ENCODE measurements around the gene PTBP2.

PTBP2 gene

GRCh38 chr1:96710708-96711477 lies 10.7 kb upstream of the PTBP2 start:
- no peaks in the 10 kb centered on the region for H3K9me3 ChIP-seq (ENCODE audit: low read length)
- no peaks in the 10 kb centered on the region for H3K4me1 ChIP-seq (ENCODE audit: insufficient read depth, low read length)
- H3K9ac ChIP-seq (ENCODE audit: low read length) = no peak overlapping the region
- no peak overlapping the region for H3K4me3 ChIP-seq (ENCODE audit: low read depth in 1 of 2, low read length in 2 of 2)
- H3K27ac ChIP-seq (ENCODE audit: low read depth, low read length) = no peak overlapping the region
- H3K36me3 ChIP-seq (ENCODE audit: insufficient read depth, low read length) = no peaks in the 10 kb centered on the region
- no peaks in the 10 kb centered on the region for H3K27me3 ChIP-seq (ENCODE audit: control insufficient read depth in 1 of 2, insufficient read depth in 2 of 2, low read length in 2 of 2)

- Histone ChIP-seq H3K27me3 (ENCODE audit: control insufficient read depth in 1 of 2, insufficient read depth in 2 of 2, low read length in 2 of 2) (no peaks in the 10 kb centered on the region), H3K4me3 (ENCODE audit: low read depth in 1 of 2, low read length in 2 of 2) (no peak overlapping the region), H3K4me1 (ENCODE audit: insufficient read depth, low read length) (no peaks in the 10 kb centered on the region), H3K27ac (ENCODE audit: low read depth, low read length) (no peak overlapping the region), H3K9ac (ENCODE audit: low read length) (no peak overlapping the region), H3K36me3 (ENCODE audit: insufficient read depth, low read length) (no peaks in the 10 kb centered on the region), H3K9me3 (ENCODE audit: low read length) (no peaks in the 10 kb centered on the region)
Measured at GRCh38 chr1:96713649-96714048, 7.9 kb upstream of the PTBP2 start.

- Histone ChIP-seq H3K4me3 (ENCODE audit: low read depth in 1 of 2, low read length in 2 of 2) (no peak overlapping the region), H3K36me3 (ENCODE audit: insufficient read depth, low read length) (no peaks in the 10 kb centered on the region), H3K27ac (ENCODE audit: low read depth, low read length) (no peak overlapping the region), H3K4me1 (ENCODE audit: insufficient read depth, low read length) (no peaks in the 10 kb centered on the region), H3K9ac (ENCODE audit: low read length) (no peak overlapping the region), H3K27me3 (ENCODE audit: control insufficient read depth in 1 of 2, insufficient read depth in 2 of 2, low read length in 2 of 2) (no peaks in the 10 kb centered on the region), H3K9me3 (ENCODE audit: low read length) (no peaks in the 10 kb centered on the region)
Measured at GRCh38 chr1:96714881-96715280, 6.7 kb upstream of the PTBP2 start.

GRCh38 chr1:96715482-96715881 lies 6.1 kb upstream of the PTBP2 start:
- no peaks in the 10 kb centered on the region for H3K27me3 ChIP-seq (ENCODE audit: control insufficient read depth in 1 of 2, insufficient read depth in 2 of 2, low read length in 2 of 2)
- no peaks in the 10 kb centered on the region for H3K9me3 ChIP-seq (ENCODE audit: low read length)
- H3K4me1 ChIP-seq (ENCODE audit: insufficient read depth, low read length) = no peaks in the 10 kb centered on the region
- H3K27ac ChIP-seq (ENCODE audit: low read depth, low read length) = no peak overlapping the region
- H3K36me3 ChIP-seq (ENCODE audit: insufficient read depth, low read length) = no peaks in the 10 kb centered on the region
- no peak overlapping the region for H3K9ac ChIP-seq (ENCODE audit: low read length)
- H3K4me3 ChIP-seq (ENCODE audit: low read depth in 1 of 2, low read length in 2 of 2) = no peak overlapping the region

GRCh38 chr1:96721053-96721415 lies 550 bp upstream of the PTBP2 start:
- no peaks in the 10 kb centered on the region for H3K27me3 ChIP-seq (ENCODE audit: control insufficient read depth in 1 of 2, insufficient read depth in 2 of 2, low read length in 2 of 2)
- peak overlapping the region; percentile 99 for H3K9ac ChIP-seq (ENCODE audit: low read length)

GRCh38 chr1:96722161-96722922 lies 758 bp downstream of the PTBP2 start:
- Histone ChIP-seq H3K27ac (ENCODE audit: low read depth, low read length) (peak overlapping the region; percentile 75), H3K9ac (ENCODE audit: low read length) (peak overlapping the region; percentile 99), H3K4me3 (ENCODE audit: low read depth in 1 of 2, low read length in 2 of 2) (peak overlapping the region; percentile 87 to 99), H3K36me3 (ENCODE audit: insufficient read depth, low read length) (peaks cover 5% of the 10 kb centered on the region), H3K27me3 (ENCODE audit: control insufficient read depth in 1 of 2, insufficient read depth in 2 of 2, low read length in 2 of 2) (no peaks in the 10 kb centered on the region), H3K9me3 (ENCODE audit: low read length) (no peaks in the 10 kb centered on the region), H3K4me1 (ENCODE audit: insufficient read depth, low read length) (peaks cover 19% of the 10 kb centered on the region)

More at GRCh38 chr1:96721053-96721415, 550 bp upstream of the PTBP2 start:
- Histone ChIP-seq H3K4me1 (ENCODE audit: insufficient read depth, low read length) (peaks cover 19% of the 10 kb centered on the region), H3K9me3 (ENCODE audit: low read length) (no peaks in the 10 kb centered on the region), H3K4me3 (ENCODE audit: low read depth in 1 of 2, low read length in 2 of 2) (peak overlapping the region; percentile 87 to 99), H3K27ac (ENCODE audit: low read depth, low read length) (peak overlapping the region; percentile 75), H3K36me3 (ENCODE audit: insufficient read depth, low read length) (peaks cover 5% of the 10 kb centered on the region)

GRCh38 chr1:96722958-96723357 lies 1.4 kb downstream of the PTBP2 start:
- Histone ChIP-seq H3K9ac (ENCODE audit: low read length) (peak overlapping the region; percentile 99), H3K27me3 (ENCODE audit: control insufficient read depth in 1 of 2, insufficient read depth in 2 of 2, low read length in 2 of 2) (no peaks in the 10 kb centered on the region), H3K4me3 (ENCODE audit: low read depth in 1 of 2, low read length in 2 of 2) (peak overlapping the region; percentile 87 to 99), H3K27ac (ENCODE audit: low read depth, low read length) (peak overlapping the region; percentile 75), H3K9me3 (ENCODE audit: low read length) (no peaks in the 10 kb centered on the region), H3K36me3 (ENCODE audit: insufficient read depth, low read length) (peaks cover 5% of the 10 kb centered on the region), H3K4me1 (ENCODE audit: insufficient read depth, low read length) (peaks cover 19% of the 10 kb centered on the region)

GRCh38 chr1:96723377-96723776 lies 1.8 kb downstream of the PTBP2 start:
- no peaks in the 10 kb centered on the region for H3K9me3 ChIP-seq (ENCODE audit: low read length)
- peaks cover 5% of the 10 kb centered on the region for H3K36me3 ChIP-seq (ENCODE audit: insufficient read depth, low read length)
- H3K27ac ChIP-seq (ENCODE audit: low read depth, low read length) = peak overlapping the region; percentile 75
- peak overlapping the region; percentile 99 for H3K9ac ChIP-seq (ENCODE audit: low read length)
- H3K4me3 ChIP-seq (ENCODE audit: low read depth in 1 of 2, low read length in 2 of 2) = peak overlapping the region; percentile 87 to 99
- no peaks in the 10 kb centered on the region for H3K27me3 ChIP-seq (ENCODE audit: control insufficient read depth in 1 of 2, insufficient read depth in 2 of 2, low read length in 2 of 2)
- H3K4me1 ChIP-seq (ENCODE audit: insufficient read depth, low read length) = peaks cover 19% of the 10 kb centered on the region

GRCh38 chr1:96723936-96724335 lies 2.4 kb downstream of the PTBP2 start:
- Histone ChIP-seq H3K27me3 (ENCODE audit: control insufficient read depth in 1 of 2, insufficient read depth in 2 of 2, low read length in 2 of 2) (no peaks in the 10 kb centered on the region), H3K36me3 (ENCODE audit: insufficient read depth, low read length) (peaks cover 5% of the 10 kb centered on the region), H3K27ac (ENCODE audit: low read depth, low read length) (no peak overlapping the region), H3K9me3 (ENCODE audit: low read length) (no peaks in the 10 kb centered on the region), H3K9ac (ENCODE audit: low read length) (peak overlapping the region; percentile 99), H3K4me3 (ENCODE audit: low read depth in 1 of 2, low read length in 2 of 2) (no peak overlapping the region), H3K4me1 (ENCODE audit: insufficient read depth, low read length) (peaks cover 19% of the 10 kb centered on the region)

- peaks cover 5% of the 10 kb centered on the region for H3K36me3 ChIP-seq (ENCODE audit: insufficient read depth, low read length)
- H3K9ac ChIP-seq (ENCODE audit: low read length) = no peak overlapping the region
- H3K4me1 ChIP-seq (ENCODE audit: insufficient read depth, low read length) = peaks cover 22% of the 10 kb centered on the region
- H3K4me3 ChIP-seq (ENCODE audit: low read depth in 1 of 2, low read length in 2 of 2) = no peak overlapping the region
- H3K27ac ChIP-seq (ENCODE audit: low read depth, low read length) = no peak overlapping the region
- no peaks in the 10 kb centered on the region for H3K27me3 ChIP-seq (ENCODE audit: control insufficient read depth in 1 of 2, insufficient read depth in 2 of 2, low read length in 2 of 2)
- H3K9me3 ChIP-seq (ENCODE audit: low read length) = no peaks in the 10 kb centered on the region
Measured at GRCh38 chr1:96727860-96728259, 6.3 kb downstream of the PTBP2 start.

GRCh38 chr1:96730574-96731298 lies 9.2 kb downstream of the PTBP2 start:
- Histone ChIP-seq H3K27me3 (ENCODE audit: control insufficient read depth in 1 of 2, insufficient read depth in 2 of 2, low read length in 2 of 2) (no peaks in the 10 kb centered on the region), H3K27ac (ENCODE audit: low read depth, low read length) (no peak overlapping the region), H3K4me1 (ENCODE audit: insufficient read depth, low read length) (peaks cover 7% of the 10 kb centered on the region), H3K4me3 (ENCODE audit: low read depth in 1 of 2, low read length in 2 of 2) (peak overlapping the region in 1 of 2 donors; percentile 2), H3K9me3 (ENCODE audit: low read length) (no peaks in the 10 kb centered on the region), H3K36me3 (ENCODE audit: insufficient read depth, low read length) (no peaks in the 10 kb centered on the region), H3K9ac (ENCODE audit: low read length) (no peak overlapping the region)

Data from muscle layer of colon (tissue), 2 donors.